Renal cortical epithelial cell (primary cell): ENCODE measurements around the gene AKT3. TPM values are rescaled to one million over a fixed set of nuclear protein-coding genes. Genes with fewer than 3 reads are reported as not detected.
A peak's percentile ranks its signal among the peaks of the same experiment; 100 is the strongest.
"Not testable (repeated sequence)": the region's sequence is repeated elsewhere in the genome, so short reads cannot be mapped to it uniquely, and the experiment has no call there.

ENCODE experiments used
- DNase-seq: peaks from one replicate; pipeline ENCODE4 v3.0.0-alpha.2; 2011; ENCODE audit warnings: low read depth
- total RNA-seq: library from RNA; depleted of rRNA; stranded (reverse); fragments of >200 nt; gene quantifications from 2 replicates; pipeline ENCODE4 v1.2.3, GENCODE V29; 2014

Gene AKT3
- total RNA-seq, 1 donor from 2014 or later = 53.2 TPM

DNA sequence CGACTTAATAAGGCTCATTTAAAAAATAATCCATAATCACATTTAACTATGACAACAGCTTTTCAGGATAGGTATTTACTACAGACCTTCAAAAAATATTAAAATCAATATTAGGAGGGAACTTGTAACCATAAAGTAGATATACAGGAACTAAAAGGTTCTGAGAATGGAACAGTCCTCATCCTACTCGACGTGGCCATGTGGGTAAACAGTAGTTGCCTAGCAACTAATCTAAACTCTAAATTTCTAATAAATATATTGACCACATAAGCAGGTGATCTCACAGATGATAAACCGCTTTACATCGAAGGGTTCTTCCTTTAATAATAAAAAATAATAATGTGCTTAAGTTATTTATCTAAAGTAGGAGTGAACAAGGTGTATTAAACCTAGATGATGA lies 7.9 kb downstream of the AKT3 start:
- DNase-seq = no peak

DNA sequence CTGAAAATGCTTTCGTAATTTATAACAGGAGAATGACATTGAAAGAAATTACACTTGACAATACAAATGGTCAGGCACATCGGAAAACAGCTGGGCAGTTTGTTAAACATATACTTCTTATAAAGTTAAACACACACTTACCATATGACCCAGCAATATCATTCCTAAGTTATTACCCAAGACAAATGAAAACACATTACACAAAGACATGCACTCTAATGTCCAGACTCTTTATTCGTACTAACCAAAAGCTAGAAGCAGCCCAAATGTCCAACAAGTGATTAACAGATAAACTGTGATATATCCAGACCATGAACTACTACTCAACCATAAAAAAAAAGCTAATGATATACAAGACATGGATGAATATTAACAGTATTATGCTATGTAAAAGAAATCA lies 8.5 kb downstream of the AKT3 start:
- DNase-seq = no peak

DNA sequence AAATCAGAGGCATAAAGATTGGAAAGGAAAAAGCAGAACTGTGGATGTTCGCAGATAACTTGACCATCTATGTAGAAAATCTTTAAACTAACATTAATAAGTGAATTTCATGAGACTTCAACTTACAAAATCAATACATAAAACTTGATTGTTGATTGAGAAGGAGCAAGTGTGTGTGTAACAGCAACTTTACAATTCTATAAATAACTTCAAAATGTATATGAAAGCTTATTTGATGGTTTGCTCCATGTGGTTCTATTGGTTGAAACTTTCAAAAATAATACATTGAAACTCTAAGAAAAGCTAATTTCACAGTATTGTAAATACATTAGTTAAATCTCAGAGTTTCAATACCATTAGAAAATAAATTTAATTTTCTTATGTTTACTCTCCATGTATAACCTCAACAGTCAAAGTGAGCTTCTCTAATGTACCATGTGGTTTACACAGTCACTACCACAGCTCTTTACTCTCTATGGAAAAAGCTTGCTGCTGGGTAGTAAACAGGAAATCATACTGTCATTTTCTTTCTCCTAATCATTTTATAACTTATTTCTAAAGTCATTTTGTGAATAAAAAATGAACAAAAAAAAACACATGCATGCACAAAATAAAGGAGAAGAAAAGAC lies 12.0 kb downstream of the AKT3 start:
- DNase-seq = no peak

DNA sequence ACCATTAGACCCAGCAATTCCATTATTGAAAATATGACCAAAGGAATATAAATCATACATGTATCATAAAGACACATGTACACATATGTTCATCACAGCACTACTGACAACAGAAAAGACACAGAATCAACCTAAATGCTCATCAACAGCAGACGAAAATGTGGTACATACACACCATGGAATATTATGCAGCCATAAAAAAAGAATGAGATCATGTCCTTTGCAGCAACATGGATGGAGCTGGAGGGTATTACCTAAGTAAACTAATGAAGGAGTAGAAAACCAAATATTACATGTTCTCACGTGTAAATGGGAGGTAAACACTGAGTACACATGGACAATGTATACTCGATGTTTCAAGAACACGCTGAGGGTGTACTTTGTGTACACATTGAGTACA lies 15.9 kb downstream of the AKT3 start:
- no peak for DNase-seq

DNA sequence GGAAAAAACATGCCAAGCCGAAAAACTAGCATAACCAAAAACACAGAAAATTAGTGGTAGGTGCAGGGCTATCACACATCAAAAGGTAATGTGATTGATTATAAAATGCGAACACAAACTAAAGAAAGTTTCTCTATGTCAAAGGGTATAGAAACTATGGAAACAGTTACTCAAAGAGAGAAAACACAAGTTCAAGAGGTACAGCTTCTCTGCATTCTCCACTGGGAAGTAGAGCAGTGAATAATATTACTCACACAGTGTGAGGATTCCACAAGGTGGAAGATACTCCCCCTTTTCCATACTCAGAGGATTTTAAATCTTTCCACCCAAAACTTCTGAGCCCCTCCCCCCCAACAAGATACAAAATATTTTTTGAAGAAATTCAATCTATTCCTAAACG lies 18.6 kb downstream of the AKT3 start:
- DNase-seq = no peak

DNA sequence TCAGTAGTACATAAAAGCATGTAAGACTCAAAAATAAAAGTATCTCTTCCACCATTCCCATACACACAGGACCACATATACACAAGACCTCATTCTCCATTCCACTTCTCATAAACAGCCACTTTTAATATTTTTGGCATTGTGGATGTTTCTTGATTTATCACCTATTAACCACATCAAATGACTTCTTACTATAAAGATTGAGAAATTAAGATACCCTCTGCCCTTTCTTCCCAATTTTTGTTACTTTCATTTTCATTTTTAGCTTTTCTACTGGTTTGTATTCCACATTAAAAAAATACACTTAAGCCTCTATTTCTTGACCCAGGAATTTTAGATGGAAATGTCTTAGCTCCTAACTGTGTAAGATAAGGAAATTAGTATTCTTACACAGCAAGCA lies 22.8 kb downstream of the AKT3 start:
- no peak for DNase-seq

DNA sequence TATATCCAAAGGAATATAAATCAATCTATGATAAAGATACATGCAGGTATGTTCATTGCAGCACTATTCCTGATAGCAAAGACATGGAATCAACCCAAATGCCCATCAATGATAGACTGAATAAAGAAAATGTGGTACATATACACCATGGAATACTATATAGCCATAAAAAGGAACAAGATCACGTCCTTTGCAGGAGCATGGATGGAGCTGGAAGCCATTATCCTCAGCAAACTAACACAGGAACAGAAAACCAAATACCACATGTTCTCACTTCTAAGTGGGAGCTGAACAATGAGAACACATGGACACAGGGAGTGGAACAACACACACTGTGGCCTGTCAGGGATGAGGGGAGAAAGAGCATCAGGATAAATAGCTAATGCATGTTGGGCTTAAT lies 25.1 kb downstream of the AKT3 start:
- DNase-seq = not testable (repeated sequence)

DNA sequence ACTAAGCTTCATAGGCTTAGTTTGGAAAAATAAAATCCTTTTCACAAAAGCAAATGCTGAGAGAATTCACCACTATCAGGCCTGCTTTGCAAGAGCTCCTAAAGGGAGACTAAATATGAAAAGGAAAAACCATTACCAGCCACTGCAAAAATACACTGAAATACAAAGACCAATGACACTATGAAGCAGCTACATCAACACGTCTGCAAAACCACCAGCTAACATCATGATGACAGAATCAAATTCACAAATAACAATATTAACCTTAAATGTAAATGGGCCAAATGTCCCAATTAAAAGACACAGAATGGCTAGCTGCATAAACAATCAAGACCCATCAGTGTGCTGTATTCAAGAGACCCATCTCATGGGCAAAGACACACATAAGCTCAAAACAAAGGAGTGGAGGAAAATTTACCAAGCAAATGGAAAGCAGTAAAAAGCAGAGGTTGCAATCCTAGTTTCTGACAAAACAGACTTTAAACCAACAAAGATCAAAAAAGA lies 28.8 kb downstream of the AKT3 start:
- no peak for DNase-seq

DNA sequence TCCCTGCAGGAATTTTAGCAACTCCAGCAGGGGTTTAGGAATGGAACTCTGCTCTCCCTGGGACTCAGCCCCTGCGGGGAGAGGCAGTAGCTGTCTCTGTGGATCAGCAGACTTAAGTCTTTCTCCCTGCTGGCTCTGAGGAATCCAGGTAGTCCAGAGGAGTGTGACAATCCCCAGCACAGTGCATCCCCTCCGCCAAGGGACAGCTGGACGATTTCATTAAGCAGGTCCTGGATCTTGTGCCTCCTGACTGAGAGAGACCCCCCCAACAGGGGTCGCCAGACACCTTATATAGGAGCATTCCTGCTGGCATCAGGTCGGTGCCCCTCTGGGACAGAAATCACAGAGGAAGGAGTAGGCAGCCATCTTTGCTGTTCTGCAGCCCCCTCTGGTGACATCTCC lies 30.6 kb downstream of the AKT3 start:
- no peak for DNase-seq

DNA sequence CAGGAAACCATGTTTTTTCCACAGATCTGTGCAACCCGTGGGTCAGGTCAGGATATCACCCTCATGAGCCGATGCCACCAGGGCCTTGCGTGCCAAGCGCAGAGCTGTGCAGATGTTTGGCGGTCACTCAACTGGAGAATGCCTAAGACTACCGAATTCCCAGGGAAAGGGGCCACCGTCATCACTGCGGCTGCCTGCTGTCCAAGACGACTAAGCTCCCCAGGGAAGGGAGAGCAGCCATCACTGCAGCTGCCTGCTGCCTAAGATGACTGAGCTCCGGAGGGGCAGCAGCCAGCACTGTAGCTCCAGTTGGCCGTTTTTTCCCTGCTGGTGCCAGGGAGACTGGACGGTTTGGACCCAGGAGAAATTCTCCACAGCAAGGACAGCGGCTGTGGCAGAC lies 31.1 kb downstream of the AKT3 start:
- DNase-seq = no peak

DNA sequence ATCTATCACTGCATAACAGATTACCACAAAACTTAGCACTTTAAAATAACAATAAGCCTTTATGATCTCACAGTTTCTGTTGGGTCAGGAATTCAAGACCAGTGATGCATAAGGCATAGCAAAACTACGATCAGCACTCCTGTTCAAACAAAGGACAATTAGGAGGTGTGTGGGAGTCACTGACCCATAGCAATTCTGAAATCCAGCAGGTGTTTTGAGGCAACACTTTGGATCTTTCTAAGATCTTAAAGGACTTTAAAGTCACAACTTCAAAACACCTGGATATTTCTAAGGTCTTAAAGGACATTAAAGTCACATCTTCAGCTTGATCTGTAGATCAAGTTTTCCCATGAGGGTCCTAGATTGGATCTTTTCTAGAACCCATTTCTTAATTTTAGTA lies 35.3 kb downstream of the AKT3 start:
- DNase-seq = peak; percentile 23

DNA sequence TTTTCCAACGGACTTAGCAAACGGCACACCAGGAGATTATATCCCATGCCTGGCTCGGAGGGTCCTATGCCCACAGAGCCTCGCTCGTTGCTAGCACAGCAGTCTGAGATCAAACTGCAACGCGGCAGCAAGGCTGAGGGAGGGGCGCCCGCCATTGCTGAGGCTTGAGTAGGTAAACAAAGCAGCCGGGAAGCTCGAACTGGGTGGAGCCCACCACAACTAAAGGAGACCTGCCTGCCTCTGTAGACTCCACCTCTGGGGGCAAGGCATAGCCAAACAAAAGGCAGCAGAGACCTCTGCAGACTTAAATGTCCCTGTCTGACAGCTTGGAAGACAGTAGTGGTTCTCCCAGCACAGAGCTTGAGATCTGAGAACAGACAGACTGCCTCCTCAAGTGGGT lies 42.7 kb downstream of the AKT3 start:
- not testable (repeated sequence) for DNase-seq

DNA sequence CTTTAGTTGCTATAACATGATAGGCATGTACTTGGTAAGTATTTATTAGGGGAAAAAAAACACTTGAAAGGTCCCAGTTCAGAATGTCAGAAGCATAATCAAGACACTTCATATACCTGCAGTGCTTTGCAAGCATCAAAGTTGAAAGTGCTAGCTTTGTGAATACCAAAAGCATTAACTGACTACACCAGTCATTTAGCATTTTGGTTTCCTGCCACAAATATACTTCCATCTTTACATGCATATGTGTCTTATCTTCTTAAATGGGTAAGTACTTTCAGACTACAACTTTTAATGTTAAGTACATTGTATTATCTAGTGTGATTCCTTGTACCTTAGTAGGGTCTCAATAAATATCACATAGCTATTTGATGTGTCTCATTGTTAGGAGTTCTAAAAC lies 43.7 kb downstream of the AKT3 start:
- no peak for DNase-seq

DNA sequence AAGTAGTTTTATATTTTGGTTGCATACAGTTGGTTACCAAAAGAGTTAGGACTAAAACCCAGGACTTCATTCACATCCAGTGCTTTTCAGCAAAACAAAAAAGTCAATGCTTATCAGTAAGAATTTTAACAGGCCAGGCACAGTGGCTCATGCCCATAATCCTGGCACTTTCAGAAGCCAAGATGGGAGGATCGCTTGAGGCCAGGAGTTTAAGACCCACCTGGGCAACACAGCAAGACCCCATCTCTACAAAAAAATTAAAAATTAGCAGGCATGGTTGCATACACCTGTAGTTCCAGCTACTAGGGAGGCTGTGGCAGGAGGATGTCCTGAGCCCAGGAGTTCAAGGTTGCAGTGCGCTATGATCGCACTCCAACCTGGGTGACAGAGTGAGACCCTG lies 47.3 kb downstream of the AKT3 start:
- no peak for DNase-seq

DNA sequence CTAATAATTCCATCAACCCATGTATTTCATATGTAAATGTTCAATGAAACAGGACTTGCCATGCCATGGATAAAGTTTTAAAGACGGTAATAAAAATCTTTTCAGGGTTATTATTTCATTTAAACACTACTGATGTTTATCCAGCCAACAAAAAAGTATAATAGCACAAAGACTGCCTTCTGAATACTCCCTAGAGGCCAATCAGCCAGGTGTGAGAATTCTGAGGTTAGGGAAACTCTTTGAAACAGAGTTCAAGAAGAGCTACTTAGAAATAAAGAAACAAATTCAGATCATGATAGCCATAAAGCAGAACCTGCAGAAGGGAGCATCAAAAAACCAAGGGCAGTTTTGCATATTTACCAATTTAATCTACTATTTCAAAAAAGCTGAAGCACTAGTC lies 48.7 kb downstream of the AKT3 start:
- DNase-seq = no peak

DNA sequence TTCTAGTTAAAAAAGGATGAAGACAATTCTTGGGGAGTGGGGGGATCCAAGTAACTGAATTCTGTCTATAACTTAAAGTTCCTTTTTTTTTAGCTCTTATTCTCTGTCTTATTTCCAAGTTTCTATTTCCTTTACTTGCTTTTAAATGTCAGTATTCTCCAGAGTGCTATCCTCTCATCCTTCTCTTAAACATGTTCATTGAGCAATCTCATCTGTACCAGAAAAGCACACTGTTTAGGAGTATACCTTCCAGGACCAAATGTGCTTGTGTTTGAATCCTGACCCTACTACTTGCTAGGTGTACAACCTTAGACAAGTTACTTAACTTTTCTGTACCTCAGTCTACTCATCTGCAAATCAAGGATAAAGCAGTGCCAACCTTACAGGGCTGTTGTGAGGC lies 50.1 kb downstream of the AKT3 start:
- DNase-seq = no peak

DNA sequence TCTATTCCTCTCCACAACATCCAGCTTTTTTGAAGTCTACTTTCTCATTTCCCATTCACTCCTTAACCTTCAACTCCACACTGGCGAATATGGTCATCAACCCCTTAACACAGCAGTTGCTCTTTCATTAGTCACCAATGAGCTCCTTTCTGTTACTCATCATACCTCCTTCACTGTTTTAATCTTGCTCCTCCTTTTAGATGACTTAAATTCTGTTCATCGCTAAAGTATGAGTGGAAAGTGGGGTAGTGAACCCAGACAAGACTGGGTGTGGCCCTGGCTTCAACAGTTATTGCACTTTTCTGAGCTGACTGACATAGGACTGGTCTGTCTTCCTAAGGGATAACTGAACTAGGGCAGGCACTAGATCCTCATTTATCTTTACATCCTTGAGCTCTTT lies 51.3 kb downstream of the AKT3 start:
- DNase-seq = peak; percentile 94

DNA sequence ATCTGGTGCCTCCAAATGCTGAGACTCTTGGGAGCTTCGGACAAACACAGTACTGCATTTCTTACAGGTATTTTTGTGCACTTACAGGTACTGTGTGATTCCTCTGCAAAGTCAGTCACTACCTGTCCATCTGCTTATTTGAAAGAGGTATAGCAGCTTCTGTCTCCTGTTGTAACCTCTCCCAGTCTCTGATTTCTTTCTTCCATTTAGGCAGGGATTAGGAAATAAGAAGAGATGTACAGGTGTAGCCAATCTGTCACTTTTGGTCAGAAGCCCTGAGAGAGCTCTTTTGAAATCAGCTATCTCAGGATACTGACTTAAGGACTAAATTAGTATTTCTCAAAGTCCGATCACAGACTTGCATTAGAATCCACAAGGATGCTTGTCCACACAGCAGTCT lies 54.0 kb downstream of the AKT3 start:
- DNase-seq = no peak

DNA sequence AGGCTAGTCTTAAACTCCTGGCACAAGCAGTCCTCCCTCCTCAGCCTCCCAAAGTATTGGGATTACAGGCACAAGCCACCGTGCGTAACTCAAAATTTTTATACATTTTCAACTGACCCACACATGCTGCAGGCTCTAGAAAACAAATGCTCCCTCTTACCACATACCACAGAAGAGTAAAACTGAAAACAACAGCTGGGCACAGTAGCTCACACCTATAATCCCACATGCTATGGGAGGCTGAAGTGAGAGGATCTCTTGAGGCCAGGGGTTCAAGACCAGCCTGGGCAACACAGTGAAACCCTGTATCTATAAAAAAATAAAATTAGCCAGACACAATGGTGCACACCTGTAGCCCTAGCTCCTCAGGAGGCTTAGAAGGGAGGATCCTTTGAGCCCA lies 56.7 kb downstream of the AKT3 start:
- DNase-seq = no peak

DNA sequence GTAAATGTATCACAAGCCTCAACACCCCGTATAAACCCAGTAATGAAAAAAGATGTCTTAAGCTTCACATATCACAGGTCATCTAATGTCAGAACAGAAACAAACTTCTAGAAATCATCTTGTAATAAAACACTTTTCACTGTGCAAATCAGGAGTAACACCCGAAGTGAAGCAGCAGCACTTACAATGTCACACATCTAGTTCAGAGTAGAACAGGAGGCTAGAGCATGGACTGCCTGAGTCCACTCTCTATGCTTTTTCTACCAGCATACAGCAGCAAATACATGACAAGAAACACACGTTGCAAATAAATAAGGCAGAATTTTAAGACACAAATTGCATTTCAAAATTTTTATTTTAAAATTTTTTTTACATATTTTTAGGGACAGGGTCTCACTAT lies 57.2 kb downstream of the AKT3 start:
- DNase-seq = no peak

DNA sequence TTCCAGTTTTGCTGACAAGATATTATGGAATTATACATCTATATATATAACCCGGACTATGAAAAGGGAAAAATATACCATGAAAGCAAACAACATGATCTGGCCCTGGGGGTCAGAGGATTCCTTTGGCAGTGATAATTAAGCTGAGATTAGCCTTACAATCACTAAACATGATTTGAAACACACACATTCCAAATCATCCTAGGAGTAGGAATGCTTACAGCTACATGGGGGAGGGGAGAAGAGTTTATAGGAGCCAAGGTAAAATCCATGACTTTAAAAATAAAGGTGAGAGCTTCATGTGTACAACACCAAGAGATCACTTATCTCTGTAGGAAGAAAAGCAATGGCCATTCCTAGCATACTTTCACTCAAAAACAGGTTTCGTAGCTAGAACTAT lies 57.6 kb downstream of the AKT3 start:
- no peak for DNase-seq

DNA sequence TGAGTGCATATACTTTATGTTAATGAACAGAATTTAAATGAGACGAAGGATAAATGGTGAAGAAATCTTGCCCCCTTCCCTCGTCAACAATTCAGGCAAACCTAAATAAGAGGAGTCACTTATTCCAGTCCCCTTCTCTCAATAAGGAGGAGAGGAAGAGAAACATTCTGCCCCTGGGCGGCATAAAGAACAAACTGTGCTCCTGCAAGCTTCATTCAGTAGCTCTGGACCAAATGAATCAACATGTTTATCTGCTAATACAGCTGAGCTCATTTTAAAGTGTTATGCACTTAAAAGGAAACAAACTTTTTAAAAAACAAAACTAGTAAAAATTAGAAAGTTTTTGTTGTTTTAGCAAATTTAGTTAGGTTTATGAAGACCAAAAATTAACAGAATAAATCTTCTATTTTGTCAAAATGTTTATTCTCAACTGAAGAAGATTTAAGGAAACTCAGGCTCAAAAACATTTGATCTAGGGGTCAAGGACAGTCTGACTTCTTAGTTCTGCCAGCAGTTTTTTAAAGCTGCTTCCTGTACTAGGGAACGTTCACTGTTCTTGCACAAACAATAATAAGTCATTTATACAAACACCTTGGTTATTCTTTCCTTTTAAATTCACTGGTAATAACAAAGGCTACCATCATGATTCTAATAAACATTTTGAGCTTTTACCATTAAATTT lies 58.3 kb downstream of the AKT3 start:
- peak; percentile 36 for DNase-seq

DNA sequence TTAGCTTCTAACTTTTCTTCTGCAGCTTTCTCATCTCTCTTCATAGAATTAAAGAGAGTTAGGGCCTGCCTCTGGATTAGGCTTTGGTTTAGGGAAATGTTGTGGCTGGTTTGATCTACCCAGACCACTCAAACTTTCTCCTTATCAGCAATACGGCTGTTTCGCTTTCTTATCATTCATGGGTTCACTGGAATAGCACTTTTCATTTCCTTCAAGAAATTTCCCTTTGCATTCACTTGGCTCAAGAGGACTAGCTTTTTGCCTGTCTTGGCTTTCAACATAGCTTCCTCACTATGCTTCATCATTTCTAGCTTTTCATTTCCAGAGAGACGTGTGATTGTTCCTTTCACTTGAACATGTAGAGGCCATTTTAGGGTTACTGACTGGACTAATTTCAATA lies 59.6 kb downstream of the AKT3 start:
- no peak for DNase-seq

DNA sequence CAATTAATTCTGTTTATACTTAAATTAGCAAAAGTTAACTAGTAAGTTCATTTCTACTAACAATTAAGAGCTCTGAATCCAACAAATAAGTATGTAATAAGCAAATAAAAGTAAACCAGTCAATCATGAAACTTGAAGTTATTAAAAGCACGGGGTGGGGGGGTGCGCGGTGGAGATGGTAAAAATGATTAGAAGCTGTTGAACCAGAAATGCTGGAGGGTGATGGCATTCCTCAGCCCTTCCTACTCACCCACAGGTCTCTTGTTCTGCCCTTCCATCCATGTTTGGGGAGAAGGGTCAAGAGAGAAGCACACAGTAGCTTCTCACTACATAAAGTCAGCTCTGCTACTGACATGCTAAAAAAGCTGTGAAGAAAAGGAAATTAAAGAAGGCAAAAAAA lies 63.5 kb downstream of the AKT3 start:
- peak; percentile 36 for DNase-seq
